ENCODE measurements around the gene PRRX1.

PRRX1 gene

DNA sequence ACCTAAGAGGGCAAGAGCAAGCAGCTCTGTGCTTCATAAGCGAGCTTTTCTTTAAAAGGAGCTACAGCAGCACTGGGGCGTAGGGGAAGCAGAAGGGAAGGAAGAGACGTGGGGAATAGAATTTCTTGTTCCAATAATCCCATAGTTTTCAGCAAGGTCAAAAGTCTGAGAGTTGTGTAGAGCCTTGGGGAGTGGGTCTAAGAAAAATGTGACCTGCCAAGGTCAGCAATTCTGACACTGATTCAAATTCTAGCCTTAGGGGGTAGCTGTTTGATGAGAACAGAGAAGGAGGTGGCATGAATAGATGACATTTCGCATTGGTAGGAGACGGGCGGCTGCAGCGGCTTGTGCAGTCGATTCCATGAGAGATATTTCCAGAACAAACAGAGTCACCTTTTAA lies 22.4 kb downstream of the PRRX1 start:
- H3K27ac Mint-ChIP-seq: no peak overlapping the region
- H3K36me3 Mint-ChIP-seq (ENCODE audit: insufficient read depth): no peaks in the 10 kb centered on the region
- no peaks in the 10 kb centered on the region for H3K9me3 Mint-ChIP-seq
- no peak overlapping the region for H3K4me3 Mint-ChIP-seq
- peaks cover 24 to 34% of the 10 kb centered on the region in 2 donors for H3K27me3 Mint-ChIP-seq
- ATAC-seq (replicated peaks) (no peak), DNase-seq (no peak)
- H3K4me1 Mint-ChIP-seq (ENCODE audit: low read depth in 2 of 2): no peaks in the 10 kb centered on the region

DNA sequence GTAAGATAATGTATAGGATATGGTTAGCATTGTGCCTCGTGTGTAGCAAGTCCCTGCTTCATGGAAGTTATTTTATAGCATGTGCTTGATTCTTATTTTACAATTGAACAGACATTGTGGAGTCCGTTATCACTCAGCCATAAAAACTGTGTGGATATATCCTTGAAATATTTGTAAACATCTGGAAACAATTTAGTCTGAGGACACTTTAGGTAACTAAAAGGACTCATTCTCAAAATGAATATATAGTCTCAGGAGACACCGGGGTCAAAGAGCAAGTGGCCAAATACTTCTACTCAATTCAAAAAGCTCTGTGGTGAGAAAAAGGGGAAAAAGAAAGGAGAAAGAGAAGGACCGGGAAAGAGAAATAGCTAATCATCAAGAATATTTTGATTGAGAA lies 23.7 kb downstream of the PRRX1 start:
- DNase-seq: no peak
- Mint-ChIP-seq H3K4me3 (no peak overlapping the region), H3K9me3 (no peaks in the 10 kb centered on the region), H3K27me3 (peaks cover 24 to 43% of the 10 kb centered on the region in 2 donors), H3K36me3 (ENCODE audit: insufficient read depth) (no peaks in the 10 kb centered on the region), H3K27ac (no peak overlapping the region), H3K4me1 (ENCODE audit: low read depth in 2 of 2) (no peaks in the 10 kb centered on the region)
- ATAC-seq (replicated peaks): no peak

DNA sequence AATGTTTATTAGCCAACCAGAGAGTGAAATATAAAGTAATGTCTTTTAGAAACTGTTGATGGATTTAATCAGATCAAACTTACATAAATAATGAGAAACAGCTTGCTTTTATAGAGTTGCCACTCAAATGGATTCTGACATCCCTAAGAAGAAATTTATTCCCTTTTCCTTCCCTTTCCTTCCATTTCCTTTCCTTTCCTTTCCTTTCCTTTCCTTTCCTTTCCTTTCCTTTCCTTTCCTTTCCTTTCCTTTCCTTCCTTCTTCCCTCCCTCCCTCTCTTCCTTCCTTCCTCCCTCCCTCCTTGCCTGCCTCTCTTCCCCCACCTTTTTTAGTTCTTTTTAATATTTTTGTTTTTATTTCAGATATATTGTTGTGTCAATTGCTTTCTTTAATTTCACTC lies 27.3 kb downstream of the PRRX1 start:
- H3K27me3 Mint-ChIP-seq: peaks cover 27 to 41% of the 10 kb centered on the region in 2 donors
- DNase-seq (no peak), ATAC-seq (replicated peaks) (no peak)
- H3K27ac Mint-ChIP-seq: no peak overlapping the region
- H3K4me3 Mint-ChIP-seq: no peak overlapping the region
- no peaks in the 10 kb centered on the region for H3K4me1 Mint-ChIP-seq (ENCODE audit: low read depth in 2 of 2)
- H3K9me3 Mint-ChIP-seq: no peaks in the 10 kb centered on the region
- H3K36me3 Mint-ChIP-seq (ENCODE audit: insufficient read depth): no peaks in the 10 kb centered on the region

DNA sequence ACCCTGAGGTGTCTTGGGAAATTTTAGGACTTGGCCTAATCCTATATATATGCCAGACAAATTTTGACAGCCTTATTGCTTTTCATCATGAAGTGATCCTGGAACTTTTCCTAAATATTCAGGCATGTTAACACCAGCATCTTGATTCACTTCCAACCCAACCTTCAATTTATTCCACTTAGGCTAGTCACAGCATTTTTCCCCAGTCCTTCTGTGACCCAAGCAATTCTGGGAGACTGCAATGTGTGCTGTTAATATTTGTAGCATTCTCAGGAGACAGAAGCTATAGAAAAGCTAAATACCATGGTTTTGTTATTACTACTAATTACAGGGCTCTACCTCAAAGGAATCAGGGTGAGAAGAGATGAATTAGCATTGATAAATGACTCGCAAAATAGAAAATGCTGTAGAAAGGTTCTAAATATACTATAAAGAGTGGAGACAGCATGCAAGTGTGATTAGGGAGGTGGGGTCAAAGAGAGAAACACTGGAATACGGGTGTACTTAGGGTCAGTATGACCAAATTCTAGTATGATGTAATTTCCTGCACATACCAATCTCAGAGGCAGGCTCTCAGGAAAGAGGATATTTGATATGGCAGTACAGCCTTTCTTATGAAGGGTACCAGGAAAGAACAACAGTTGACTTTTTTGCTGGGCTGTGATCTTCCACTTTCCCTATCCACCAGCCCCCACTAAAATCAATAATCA lies 29.1 kb downstream of the PRRX1 start:
- ATAC-seq (replicated peaks) (no peak), DNase-seq (no peak)
- Mint-ChIP-seq H3K9me3 (no peaks in the 10 kb centered on the region), H3K4me3 (no peak overlapping the region), H3K36me3 (ENCODE audit: insufficient read depth) (no peaks in the 10 kb centered on the region), H3K27me3 (peaks cover 16 to 32% of the 10 kb centered on the region in 2 donors), H3K4me1 (ENCODE audit: low read depth in 2 of 2) (no peaks in the 10 kb centered on the region), H3K27ac (no peak overlapping the region)

DNA sequence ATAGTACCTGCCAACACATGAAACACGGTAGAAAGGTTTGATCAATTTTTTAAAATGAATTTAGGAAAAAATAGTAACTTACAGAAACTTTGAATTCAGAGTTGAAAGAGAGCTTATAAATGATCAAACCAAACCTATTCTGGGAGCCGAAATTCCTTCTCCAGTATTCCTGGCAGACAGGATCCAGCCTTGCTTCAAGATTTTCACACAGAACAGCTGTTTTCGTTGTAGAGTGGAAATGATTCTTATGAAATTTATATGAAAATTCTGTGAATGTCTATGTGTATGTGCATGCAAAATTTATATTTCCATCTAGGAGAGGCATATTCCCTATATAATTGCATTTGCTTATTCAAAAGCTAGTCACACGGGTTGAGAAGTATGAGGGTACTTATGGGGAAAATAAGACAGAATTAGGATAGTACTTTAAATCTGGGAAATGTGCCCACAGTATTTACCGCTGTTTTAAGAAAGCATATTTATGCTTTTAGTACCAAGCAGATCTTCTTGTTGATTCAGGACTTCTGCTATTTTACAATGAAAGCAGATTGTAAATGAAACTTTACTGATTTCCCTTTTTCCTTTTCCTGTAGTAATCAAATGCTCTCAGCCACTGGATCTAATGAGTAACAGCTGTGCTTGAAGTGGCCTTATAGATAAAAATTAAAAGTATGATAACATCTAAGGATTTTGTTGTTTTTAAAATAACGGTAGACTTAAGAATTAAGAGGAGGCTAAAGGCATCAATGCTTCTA lies 30.4 kb downstream of the PRRX1 start:
- no peaks in the 10 kb centered on the region for H3K9me3 Mint-ChIP-seq
- no peaks in the 10 kb centered on the region for H3K4me1 Mint-ChIP-seq (ENCODE audit: low read depth in 2 of 2)
- no peak overlapping the region for H3K27ac Mint-ChIP-seq
- H3K36me3 Mint-ChIP-seq (ENCODE audit: insufficient read depth): no peaks in the 10 kb centered on the region
- ATAC-seq (replicated peaks): no peak
- no peak overlapping the region for H3K4me3 Mint-ChIP-seq
- peaks cover 27 to 38% of the 10 kb centered on the region in 2 donors for H3K27me3 Mint-ChIP-seq
- no peak for DNase-seq

DNA sequence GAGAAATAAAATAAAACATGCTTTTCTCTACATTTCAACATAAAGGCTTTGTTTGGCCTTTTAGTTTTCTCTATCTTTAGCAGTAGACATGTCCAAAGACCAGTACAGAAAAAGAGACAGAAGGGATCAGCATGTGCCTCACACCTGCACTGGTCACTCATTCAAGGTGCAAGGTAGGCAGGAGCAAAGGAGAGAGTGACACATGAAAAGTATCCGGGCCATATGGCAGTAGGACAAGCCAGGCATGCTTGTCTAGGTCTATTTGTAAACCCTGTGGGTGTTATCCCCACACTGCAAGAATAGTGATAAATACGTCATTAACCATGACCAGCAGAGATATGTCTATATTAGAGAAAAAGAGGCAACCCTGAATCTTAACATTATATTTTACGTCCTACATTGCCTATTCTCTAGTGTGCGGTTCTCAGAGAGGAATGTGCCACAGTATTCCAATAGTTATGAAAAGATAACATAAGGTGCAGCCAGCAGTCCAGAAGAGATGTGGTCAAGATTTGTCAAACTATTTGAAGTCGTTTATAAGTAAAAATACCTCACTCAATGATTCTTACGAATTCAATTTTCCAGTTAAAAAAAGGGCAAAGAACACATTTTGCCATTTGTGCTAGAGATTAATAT lies 32.1 kb downstream of the PRRX1 start:
- no peaks in the 10 kb centered on the region for H3K9me3 Mint-ChIP-seq
- no peaks in the 10 kb centered on the region for H3K36me3 Mint-ChIP-seq (ENCODE audit: insufficient read depth)
- DNase-seq: no peak
- no peak for ATAC-seq (replicated peaks)
- no peak overlapping the region for H3K4me3 Mint-ChIP-seq
- H3K27ac Mint-ChIP-seq: no peak overlapping the region
- H3K4me1 Mint-ChIP-seq (ENCODE audit: low read depth in 2 of 2): no peaks in the 10 kb centered on the region
- H3K27me3 Mint-ChIP-seq: peaks cover 39 to 41% of the 10 kb centered on the region in 2 donors

DNA sequence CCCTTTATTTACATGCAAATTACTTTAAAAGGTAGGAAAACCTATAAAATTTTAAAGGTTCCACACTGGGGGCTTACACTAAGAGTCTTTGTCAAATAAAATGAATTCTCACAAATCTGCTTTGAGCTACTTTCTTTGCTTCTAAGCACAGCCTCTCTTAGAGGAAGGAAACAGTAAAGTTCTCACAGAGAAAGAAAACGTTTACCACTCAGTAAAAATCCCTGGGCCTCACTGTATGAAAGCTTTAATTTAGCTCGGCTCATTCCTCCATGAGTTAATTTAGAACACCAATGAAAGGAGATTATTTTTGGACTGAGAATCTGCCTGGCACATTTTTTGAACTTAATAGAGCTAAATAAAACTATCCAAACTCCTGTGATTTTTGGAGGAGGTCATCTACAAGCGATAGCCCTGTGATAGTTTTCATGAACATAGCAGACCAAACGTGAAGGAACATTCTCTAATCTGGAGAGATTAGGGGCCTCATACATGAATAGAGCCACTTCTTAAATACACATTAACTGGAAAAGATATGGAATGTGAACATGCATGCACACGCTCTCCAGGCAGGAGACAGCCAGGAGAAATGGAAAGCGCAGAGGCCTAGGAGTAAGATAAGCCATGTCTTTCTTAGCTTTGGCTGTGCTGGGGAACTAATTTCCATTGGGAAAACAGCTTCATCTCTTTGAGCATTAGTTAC lies 32.8 kb downstream of the PRRX1 start:
- Mint-ChIP-seq H3K9me3 (no peaks in the 10 kb centered on the region), H3K36me3 (ENCODE audit: insufficient read depth) (no peaks in the 10 kb centered on the region), H3K27ac (no peak overlapping the region), H3K4me3 (no peak overlapping the region), H3K4me1 (ENCODE audit: low read depth in 2 of 2) (no peaks in the 10 kb centered on the region), H3K27me3 (peaks cover 35 to 41% of the 10 kb centered on the region in 2 donors)
- DNase-seq: no peak
- ATAC-seq (replicated peaks): no peak

DNA sequence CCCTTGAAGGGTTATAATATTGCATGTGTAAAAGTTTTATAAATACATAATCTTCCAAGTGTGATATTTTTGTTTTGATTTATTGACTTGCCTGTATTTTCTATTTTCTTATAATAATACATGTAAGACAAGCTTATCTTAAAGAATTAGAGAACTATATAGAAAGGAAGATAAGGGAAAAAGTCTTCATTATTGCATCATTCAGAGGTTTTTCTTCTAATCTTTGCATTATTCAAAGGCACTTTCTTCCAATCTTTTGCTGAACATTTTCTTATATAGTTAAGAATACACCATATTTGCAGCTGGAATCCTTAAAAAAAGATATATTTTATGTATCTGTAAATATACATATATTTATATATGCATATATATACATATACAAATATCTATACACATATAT lies 33.4 kb downstream of the PRRX1 start:
- no peaks in the 10 kb centered on the region for H3K4me1 Mint-ChIP-seq (ENCODE audit: low read depth in 2 of 2)
- no peak overlapping the region for H3K4me3 Mint-ChIP-seq
- H3K27me3 Mint-ChIP-seq: peaks cover 33 to 41% of the 10 kb centered on the region in 2 donors
- no peak for ATAC-seq (replicated peaks)
- no peak for DNase-seq
- no peak overlapping the region for H3K27ac Mint-ChIP-seq
- no peaks in the 10 kb centered on the region for H3K36me3 Mint-ChIP-seq (ENCODE audit: insufficient read depth)
- H3K9me3 Mint-ChIP-seq: no peaks in the 10 kb centered on the region

DNA sequence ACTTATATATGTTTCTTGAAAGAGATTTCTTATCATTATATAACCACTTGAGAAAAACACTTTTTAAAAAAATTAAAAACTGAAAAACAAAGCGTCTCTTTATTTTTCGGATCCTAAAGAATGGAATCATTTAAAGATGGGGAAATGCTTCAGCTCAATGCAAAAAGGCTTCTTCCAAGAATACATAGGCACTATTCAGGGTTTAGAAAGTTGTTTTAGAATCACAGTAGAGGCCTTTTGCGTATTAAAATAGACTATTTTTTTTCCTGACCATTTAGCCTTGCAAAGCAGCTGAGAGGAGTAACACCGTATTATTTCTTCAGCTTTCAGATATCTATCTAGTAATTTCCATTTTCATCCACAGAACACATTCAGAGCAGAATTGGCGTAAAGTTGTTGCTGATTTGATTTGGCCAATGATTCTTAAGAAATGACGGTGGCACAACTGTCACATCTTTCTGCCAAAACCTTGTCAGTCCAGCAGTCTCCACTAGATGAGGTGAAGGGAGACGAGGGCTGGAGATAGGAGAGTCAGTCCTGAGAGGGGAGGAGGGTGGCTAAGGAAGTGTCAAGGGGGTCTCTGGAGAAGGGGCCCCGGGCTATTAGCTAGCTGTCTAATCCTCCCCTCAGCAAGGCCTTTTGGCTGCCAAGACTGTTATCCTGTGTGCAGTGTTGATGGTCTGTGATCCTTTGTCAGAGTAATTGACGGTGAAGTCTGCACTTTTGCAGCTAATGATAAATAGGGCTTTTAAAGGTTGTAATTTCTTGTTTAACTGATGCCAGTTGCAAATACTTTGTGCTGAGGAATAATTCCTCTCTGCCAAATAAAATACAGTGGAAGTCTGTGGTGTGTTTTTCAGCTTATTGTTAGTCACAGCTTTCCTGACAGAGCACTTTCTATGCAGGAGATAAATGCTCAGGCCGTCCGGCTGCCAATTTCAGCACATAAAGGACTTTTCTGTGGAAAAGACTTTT lies 34.7 kb downstream of the PRRX1 start:
- DNase-seq (no peak), ATAC-seq (replicated peaks) (no peak)
- H3K27me3 Mint-ChIP-seq: peaks cover 24 to 35% of the 10 kb centered on the region in 2 donors
- H3K36me3 Mint-ChIP-seq (ENCODE audit: insufficient read depth): no peaks in the 10 kb centered on the region
- no peaks in the 10 kb centered on the region for H3K4me1 Mint-ChIP-seq (ENCODE audit: low read depth in 2 of 2)
- no peak overlapping the region for H3K27ac Mint-ChIP-seq
- no peaks in the 10 kb centered on the region for H3K9me3 Mint-ChIP-seq
- H3K4me3 Mint-ChIP-seq: no peak overlapping the region

DNA sequence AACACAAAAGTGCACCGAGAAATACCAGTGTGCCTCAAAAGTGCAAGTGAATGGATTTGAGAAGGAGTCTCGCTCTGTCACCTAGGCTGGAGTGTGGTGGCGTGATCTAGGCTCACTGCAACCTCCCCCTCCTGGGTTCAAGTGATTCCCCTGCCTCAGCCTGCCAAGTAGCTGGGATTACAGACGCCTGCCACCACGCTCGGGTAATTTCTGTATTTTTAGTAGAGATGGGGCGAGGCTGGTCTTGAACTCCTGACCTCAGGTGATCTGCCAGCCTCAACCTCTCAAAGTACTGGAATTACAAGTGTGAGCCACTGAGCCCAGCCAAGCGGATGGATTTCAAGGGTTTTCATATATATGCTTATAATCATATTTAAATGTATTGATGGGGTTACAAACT lies 35.8 kb downstream of the PRRX1 start:
- no peak for ATAC-seq (replicated peaks)
- DNase-seq: no peak
- Mint-ChIP-seq H3K27ac (no peak overlapping the region), H3K36me3 (ENCODE audit: insufficient read depth) (no peaks in the 10 kb centered on the region), H3K4me3 (no peak overlapping the region), H3K9me3 (no peaks in the 10 kb centered on the region), H3K27me3 (peaks cover 24 to 35% of the 10 kb centered on the region in 2 donors), H3K4me1 (ENCODE audit: low read depth in 2 of 2) (no peaks in the 10 kb centered on the region)

DNA sequence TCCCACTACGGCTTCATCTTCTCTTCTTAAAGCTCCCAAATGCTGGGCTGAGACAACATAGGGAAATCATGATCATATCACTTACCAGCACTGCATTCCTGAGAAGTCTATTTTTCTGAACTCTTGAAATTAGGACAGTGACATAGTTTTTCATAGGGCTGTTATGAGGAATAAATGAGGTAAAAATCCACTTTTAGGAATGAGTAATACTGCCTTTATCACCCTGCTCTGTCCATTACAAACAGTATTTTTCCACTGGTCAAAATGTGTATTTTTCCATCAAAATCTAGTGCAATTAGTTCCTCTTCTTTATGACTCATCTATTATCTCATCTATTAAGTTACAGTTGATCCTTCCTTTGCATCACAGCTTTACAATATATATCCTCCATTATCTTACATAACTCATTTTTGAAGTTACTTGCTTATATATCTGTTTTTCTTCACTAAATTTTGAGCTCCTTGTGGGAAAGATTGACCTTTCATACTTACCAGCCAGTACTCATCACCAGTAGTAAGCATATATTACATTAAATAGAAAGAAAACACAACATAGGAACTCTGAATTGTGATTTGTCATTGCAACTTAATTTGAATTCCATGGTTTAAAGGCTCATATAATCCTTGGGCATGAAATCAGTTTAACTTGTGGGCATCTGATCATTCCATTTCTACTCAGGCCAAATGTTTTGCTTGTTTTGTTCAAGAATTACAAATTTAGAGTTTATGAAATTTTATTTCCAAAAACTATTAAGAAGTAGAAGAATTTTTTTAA lies 37.1 kb downstream of the PRRX1 start:
- ATAC-seq (replicated peaks) (no peak), DNase-seq (no peak)
- H3K4me1 Mint-ChIP-seq (ENCODE audit: low read depth in 2 of 2): no peaks in the 10 kb centered on the region
- H3K27me3 Mint-ChIP-seq: peaks cover 20 to 26% of the 10 kb centered on the region in 2 donors
- no peaks in the 10 kb centered on the region for H3K36me3 Mint-ChIP-seq (ENCODE audit: insufficient read depth)
- H3K4me3 Mint-ChIP-seq: no peak overlapping the region
- no peak overlapping the region for H3K27ac Mint-ChIP-seq
- no peaks in the 10 kb centered on the region for H3K9me3 Mint-ChIP-seq

DNA sequence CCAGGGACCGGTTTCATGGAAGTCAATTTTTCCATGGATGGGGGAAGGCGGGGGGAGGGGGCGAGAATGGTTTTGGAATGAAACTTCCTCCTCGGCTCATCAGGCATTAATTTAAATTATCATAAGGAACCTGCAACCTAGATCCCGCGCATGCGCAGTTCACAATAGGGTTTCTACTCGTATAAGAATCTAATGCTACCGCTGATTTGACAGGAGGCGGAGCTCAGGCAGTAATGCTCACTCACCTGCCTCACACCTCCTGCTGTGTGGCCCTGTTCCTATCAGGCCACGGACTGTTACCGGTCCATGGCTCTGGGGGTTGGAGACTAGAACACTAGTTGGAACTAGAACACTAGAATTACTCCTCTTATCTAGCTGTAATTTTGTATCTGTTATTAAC lies 38.0 kb downstream of the PRRX1 start:
- ATAC-seq (replicated peaks): no peak
- H3K27me3 Mint-ChIP-seq: peaks cover 17 to 25% of the 10 kb centered on the region in 2 donors
- no peaks in the 10 kb centered on the region for H3K36me3 Mint-ChIP-seq (ENCODE audit: insufficient read depth)
- H3K9me3 Mint-ChIP-seq: no peaks in the 10 kb centered on the region
- no peak for DNase-seq
- H3K4me3 Mint-ChIP-seq: no peak overlapping the region
- H3K4me1 Mint-ChIP-seq (ENCODE audit: low read depth in 2 of 2): no peaks in the 10 kb centered on the region
- no peak overlapping the region for H3K27ac Mint-ChIP-seq
